Colonic mucosa (tissue), 4 donors: ENCODE measurements around the gene MCM9. TPM values are rescaled to one million over a fixed set of nuclear protein-coding genes. Genes with fewer than 3 reads are reported as not detected.

Experiments used
- DNase-seq: peaks from one replicate; pipeline ENCODE4 v3.0.0-alpha.2; 2020
- H3K27ac ChIP-seq: fragments of 200-600 bp; one replicate; pipeline ENCODE4 v1.8.0; 2021
- H3K27me3 ChIP-seq: fragments of 200-600 bp; one replicate; pipeline ENCODE4 v1.8.0; 2021
- H3K36me3 ChIP-seq: fragments of 200-600 bp; one replicate; pipeline ENCODE4 v1.8.0; 2021
- H3K4me1 ChIP-seq: fragments of 200-600 bp; one replicate; pipeline ENCODE4 v1.8.0; 2021; ENCODE audit warnings: mild to moderate bottlenecking
- H3K4me3 ChIP-seq: fragments of 200-600 bp; one replicate; pipeline ENCODE4 v1.8.0; 2021
- H3K9ac ChIP-seq, 2 donors: one replicate each; pipeline ENCODE4 v1.7.0; 2013; ENCODE audit warnings: control low read depth in 2 of 2, low read depth in 2 of 2, low read length in 2 of 2
- H3K9me3 ChIP-seq: fragments of 200-600 bp; one replicate; pipeline ENCODE4 v1.8.0; 2021
- CTCF ChIP-seq: fragments of 200-600 bp; IDR thresholded peaks from one replicate; pipeline ENCODE4 v1.8.0; 2022; ENCODE audit warnings: antibody characterized with exemption, mild to moderate bottlenecking
- intact Hi-C: fragments of 100-400 bp; cut with DNase I; formaldehyde crosslinking; loops from one replicate; pipeline ENCODE4 v1.14.1; 2022
- total RNA-seq, 2 donors: library from RNA; stranded (reverse); fragmentation: NEBNext Ultra II Directional in 1 of 2; extraction: Animal tissue kit (Norgen Biotek cat#: 25700) in 1 of 2; gene quantifications; one replicate each; pipeline ENCODE4 v1.2.1, GENCODE V29; 2021
- donor health status: healthy.
- donor health status: DM: no; HTN: no; CAD: no.
- donor health status: DM: no; HTN: no; CAD: no.

Gene MCM9
- total RNA-seq, 2 donors from 2014 or later = 14.3 to 18.5 TPM

- Histone ChIP-seq H3K4me3 (no peak overlapping the region), H3K27ac (no peak overlapping the region), H3K36me3 (no peaks in the 10 kb centered on the region), H3K27me3 (no peaks in the 10 kb centered on the region), H3K9me3 (no peaks in the 10 kb centered on the region), H3K9ac (no peak overlapping the region), H3K4me1 (no peaks in the 10 kb centered on the region)
- DNase-seq = no peak
- TF ChIP-seq CTCF = no peak
- intact Hi-C loops = no loop called here
Measured at GRCh38 chr6:118974790-118975189, 39.8 kb upstream of the MCM9 start.

- no peaks in the 10 kb centered on the region for H3K36me3 ChIP-seq
- no peaks in the 10 kb centered on the region for H3K9me3 ChIP-seq
- TF ChIP-seq CTCF = no peak
- H3K4me3 ChIP-seq = no peak overlapping the region
- H3K9ac ChIP-seq = no peak overlapping the region
- intact Hi-C loops = no loop called here
- no peak for DNase-seq
- H3K4me1 ChIP-seq = no peaks in the 10 kb centered on the region
- H3K27me3 ChIP-seq = no peaks in the 10 kb centered on the region
- no peak overlapping the region for H3K27ac ChIP-seq
Measured at GRCh38 chr6:118971682-118972081, 36.7 kb upstream of the MCM9 start.

- Histone ChIP-seq H3K4me1 (no peaks in the 10 kb centered on the region), H3K36me3 (no peaks in the 10 kb centered on the region), H3K4me3 (no peak overlapping the region), H3K27ac (no peak overlapping the region), H3K27me3 (no peaks in the 10 kb centered on the region), H3K9me3 (no peaks in the 10 kb centered on the region), H3K9ac (no peak overlapping the region)
- intact Hi-C loops = no loop called here
- no peak for TF ChIP-seq CTCF
- DNase-seq = no peak
Measured at GRCh38 chr6:118970866-118971265, 35.9 kb upstream of the MCM9 start.

GRCh38 chr6:118968416-118968815 is 33.5 kb upstream of the MCM9 start:
- intact Hi-C loops = loop anchor here (2.0 kb wide), 1 partner anchor 142 kb away; no protein-coding TSS in a partner anchor
- H3K9ac ChIP-seq = no peak overlapping the region
- H3K27me3 ChIP-seq = no peaks in the 10 kb centered on the region
- H3K36me3 ChIP-seq = no peaks in the 10 kb centered on the region
- H3K4me1 ChIP-seq = no peaks in the 10 kb centered on the region
- H3K9me3 ChIP-seq = no peaks in the 10 kb centered on the region
- no peak overlapping the region for H3K4me3 ChIP-seq
- H3K27ac ChIP-seq = no peak overlapping the region
- no peak for TF ChIP-seq CTCF
- no peak for DNase-seq

GRCh38 chr6:118967239-118967638 is 32.3 kb upstream of the MCM9 start:
- H3K4me3 ChIP-seq = no peak overlapping the region
- intact Hi-C loops = no loop called here
- H3K9ac ChIP-seq = no peak overlapping the region
- no peaks in the 10 kb centered on the region for H3K36me3 ChIP-seq
- TF ChIP-seq CTCF = no peak
- H3K9me3 ChIP-seq = no peaks in the 10 kb centered on the region
- H3K27ac ChIP-seq = no peak overlapping the region
- no peaks in the 10 kb centered on the region for H3K4me1 ChIP-seq
- DNase-seq = no peak
- no peaks in the 10 kb centered on the region for H3K27me3 ChIP-seq
